ENCODE data around the gene TLCD2. TPM values are rescaled to one million over a fixed set of nuclear protein-coding genes. Genes with fewer than 3 reads are reported as not detected.
A peak's percentile ranks its signal among the peaks of the same experiment; 100 is the strongest.

TLCD2 gene
- total RNA-seq, 2 experiments from 2014 or later: 0.30 to 0.39 TPM

DNA sequence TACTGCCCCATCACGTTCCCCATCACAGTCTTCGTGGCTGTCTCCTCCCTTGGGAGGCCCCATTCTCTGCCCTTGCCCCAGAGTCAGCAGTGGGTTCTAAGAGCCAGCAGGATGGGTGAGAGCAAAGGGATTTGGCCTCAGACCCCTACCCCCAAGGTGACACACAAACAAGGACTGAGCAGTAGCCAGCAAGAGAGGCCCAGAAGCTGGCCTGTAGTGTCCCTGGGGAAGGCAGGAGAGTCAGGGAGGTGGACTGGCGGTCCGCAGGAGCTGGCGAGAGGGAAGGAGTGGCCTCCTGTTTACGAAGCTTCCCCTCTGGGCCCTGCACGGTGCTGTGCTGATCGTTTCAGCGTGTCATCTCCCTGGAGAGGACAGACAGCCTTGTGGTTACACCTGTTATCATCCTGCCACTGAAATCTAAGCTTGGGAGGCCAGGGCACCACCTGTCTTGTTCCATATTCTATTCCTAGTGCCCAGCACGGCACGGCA is 22.7 kb upstream of the TLCD2 start:
- ATAC-seq (no peak), DNase-seq (no peak)
- H3K9me3 Mint-ChIP-seq (ENCODE audit: low read depth): no peaks in the 10 kb centered on the region
- intact Hi-C loops (cut with DNase I, micrococcal nuclease): no loop called here
- no peak overlapping the region for H3K27ac Mint-ChIP-seq
- CTCF ChIA-PET: no interaction called here
- H3K4me3 Mint-ChIP-seq: no peak overlapping the region
- peaks cover 7% of the 10 kb centered on the region for H3K36me3 Mint-ChIP-seq (ENCODE audit: low read depth)
- POLR2A ChIA-PET: no interaction called here
- no peaks in the 10 kb centered on the region for H3K27me3 Mint-ChIP-seq
- peaks cover 28% of the 10 kb centered on the region for H3K4me1 Mint-ChIP-seq

DNA sequence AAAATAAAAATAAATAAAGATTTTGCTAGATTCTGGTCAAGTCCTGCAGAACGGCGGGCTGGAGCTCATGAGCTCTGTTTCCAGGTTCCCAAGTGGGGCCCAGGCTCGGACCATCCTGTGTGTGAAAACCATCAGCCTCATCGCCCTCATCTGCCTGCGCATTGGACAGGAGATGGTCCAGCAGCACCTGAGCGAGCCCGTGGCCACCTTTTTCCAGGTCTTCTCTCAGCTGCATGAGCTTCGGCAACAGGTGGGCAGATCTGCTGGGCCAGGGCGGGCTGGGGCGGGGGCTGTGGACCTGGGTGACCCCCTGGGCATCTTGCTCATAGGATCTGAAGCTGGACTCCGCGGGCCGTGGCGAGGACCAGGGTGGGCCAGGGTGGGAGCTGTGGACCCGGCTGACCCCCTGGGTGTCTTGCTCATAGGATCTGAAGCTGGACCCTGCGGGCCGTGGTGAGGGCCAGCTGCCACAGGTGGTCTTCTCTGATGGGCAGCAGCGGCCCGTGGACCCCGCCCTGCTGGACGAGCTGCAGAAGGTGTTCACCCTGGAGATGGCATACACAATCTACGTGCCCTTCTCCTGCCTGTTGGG is 22.2 kb upstream of the TLCD2 start:
- no peak for ATAC-seq
- DNase-seq: no peak
- CTCF ChIA-PET: interaction anchor here (0.5 kb wide), 1 partner anchor 200 kb away, joined by 3 read pairs; no protein-coding TSS in a partner anchor
- Mint-ChIP-seq H3K4me1 (peaks cover 27% of the 10 kb centered on the region), H3K9me3 (ENCODE audit: low read depth) (no peaks in the 10 kb centered on the region), H3K27me3 (no peaks in the 10 kb centered on the region), H3K27ac (no peak overlapping the region), H3K36me3 (ENCODE audit: low read depth) (peaks cover 7% of the 10 kb centered on the region), H3K4me3 (no peak overlapping the region)
- POLR2A ChIA-PET: interaction anchor here (1.0 kb wide), 1 partner anchor 15 kb away, joined by 5 read pairs; no protein-coding TSS in a partner anchor
- intact Hi-C loops (cut with DNase I, micrococcal nuclease): no loop called here

DNA sequence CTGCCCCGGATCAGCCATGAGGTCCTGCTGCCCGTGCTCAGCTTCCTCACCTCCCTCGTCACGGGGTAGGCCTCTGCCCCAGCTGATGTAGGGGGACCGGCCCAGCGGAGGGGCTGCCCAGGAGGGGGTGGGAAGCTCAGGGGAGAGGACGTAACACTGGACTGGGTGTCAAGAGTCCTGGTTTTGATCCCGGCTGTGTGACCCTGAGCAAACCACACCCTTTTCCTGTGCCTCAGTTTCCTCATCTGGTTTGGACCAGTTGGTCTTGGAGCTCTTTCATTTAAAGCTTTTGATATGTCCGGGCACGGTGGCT is 21.0 kb upstream of the TLCD2 start:
- Mint-ChIP-seq H3K4me3 (no peak overlapping the region), H3K4me1 (peaks cover 16% of the 10 kb centered on the region), H3K27ac (no peak overlapping the region), H3K27me3 (no peaks in the 10 kb centered on the region), H3K36me3 (ENCODE audit: low read depth) (peaks cover 7% of the 10 kb centered on the region), H3K9me3 (ENCODE audit: low read depth) (no peaks in the 10 kb centered on the region)
- CTCF ChIA-PET: interaction anchor here (0.6 kb wide), 1 partner anchor 125 kb away, joined by 4 read pairs; no protein-coding TSS in a partner anchor
- intact Hi-C loops (cut with DNase I, micrococcal nuclease): no loop called here
- no peak for DNase-seq
- ATAC-seq: no peak
- POLR2A ChIA-PET: interaction anchor here (1.0 kb wide), 1 partner anchor 14 kb away, joined by 5 read pairs; no protein-coding TSS in a partner anchor

DNA sequence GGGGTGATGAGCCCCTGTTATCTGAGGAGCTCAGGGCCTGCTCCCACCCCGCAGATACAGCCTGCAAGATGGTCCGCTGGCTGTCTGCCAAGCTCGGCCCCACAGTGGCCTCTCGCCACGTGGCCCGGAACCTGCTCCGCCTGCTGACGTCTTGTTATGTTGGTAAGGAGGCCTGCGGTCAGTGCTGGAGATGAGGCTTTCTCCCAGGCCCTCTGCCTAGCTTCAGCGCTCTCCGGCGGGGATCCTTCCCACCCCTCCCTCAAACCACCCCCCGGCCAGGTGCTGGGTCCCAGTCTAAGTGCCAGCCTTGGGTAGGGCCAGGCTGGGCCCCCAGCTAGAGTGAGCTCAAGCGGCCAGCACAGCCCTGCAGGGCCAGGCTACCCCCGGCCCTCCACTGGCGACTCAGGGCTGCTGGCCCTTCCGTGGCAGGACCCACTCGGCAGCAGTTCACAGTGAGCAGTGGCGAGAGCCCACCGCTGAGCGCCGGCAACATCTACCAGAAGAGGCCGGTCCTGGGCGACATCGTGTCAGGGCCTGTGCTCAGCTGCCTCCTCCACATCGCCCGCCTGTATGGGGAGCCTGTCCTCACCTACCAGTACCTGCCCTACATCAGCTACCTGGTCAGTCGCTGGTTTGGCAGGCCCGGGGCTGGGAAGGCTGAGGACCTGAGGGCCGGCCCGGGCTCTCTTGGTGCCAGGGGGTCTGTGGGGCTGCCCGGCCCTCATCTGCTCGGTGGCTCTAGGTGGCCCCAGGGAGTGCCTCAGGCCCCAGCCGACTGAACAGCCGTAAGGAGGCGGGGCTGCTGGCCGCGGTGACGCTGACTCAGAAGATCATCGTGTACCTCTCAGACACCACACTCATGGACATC is 20.4 kb upstream of the TLCD2 start:
- ChIA-PET CTCF (no interaction called here), POLR2A (no interaction called here)
- DNase-seq (no peak), ATAC-seq (no peak)
- no peak overlapping the region for H3K4me3 Mint-ChIP-seq
- intact Hi-C loops (cut with DNase I, micrococcal nuclease): no loop called here
- no peaks in the 10 kb centered on the region for H3K9me3 Mint-ChIP-seq (ENCODE audit: low read depth)
- H3K36me3 Mint-ChIP-seq (ENCODE audit: low read depth): peaks cover 8% of the 10 kb centered on the region
- H3K27me3 Mint-ChIP-seq: no peaks in the 10 kb centered on the region
- H3K27ac Mint-ChIP-seq: no peak overlapping the region
- H3K4me1 Mint-ChIP-seq: peaks cover 15% of the 10 kb centered on the region

DNA sequence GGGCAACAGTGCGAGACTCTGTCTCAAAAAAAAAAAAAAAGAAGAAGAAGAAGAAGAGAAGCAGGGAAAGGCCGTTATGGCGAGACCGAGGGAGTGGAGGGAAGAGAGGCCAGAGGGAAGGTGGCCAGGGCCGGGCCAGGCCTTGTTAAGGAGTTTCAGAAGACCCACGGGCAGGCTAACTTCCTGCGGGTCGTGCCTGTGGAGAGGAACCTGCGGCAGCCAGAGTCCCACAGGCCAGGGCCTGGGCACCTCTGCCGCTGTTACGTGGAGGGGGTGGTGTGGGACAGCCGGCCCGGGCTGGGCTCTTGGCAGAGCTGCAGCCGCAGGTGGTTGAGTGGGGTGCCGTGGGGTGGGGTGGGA is 19.8 kb upstream of the TLCD2 start:
- POLR2A ChIA-PET: no interaction called here

DNA sequence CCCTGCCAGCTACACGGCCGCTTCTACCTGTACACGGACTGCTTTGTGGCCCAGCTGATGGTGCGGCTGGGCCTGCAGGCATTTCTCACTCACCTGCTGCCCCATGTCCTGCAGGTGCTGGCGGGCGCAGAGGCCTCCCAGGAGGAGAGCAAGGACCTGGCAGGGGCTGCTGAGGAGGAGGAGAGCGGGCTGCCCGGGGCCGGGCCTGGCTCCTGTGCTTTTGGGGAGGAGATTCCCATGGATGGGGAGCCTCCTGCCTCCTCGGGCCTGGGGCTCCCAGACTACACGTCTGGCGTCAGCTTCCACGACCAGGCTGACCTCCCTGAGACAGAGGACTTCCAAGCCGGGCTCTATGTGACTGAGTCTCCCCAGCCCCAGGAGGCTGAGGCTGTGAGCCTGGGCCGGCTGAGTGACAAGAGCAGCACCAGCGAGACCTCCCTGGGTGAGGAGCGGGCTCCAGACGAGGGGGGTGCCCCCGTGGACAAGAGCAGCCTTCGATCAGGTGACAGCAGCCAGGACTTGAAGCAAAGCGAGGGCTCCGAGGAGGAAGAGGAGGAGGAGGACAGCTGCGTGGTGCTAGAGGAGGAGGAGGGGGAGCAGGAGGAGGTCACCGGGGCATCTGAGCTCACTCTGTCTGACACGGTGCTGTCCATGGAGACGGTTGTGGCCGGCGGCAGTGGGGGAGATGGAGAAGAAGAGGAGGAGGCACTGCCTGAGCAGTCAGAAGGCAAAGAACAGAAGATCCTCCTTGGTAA is 17.9 kb upstream of the TLCD2 start:
- Mint-ChIP-seq H3K27me3 (no peaks in the 10 kb centered on the region), H3K27ac (no peak overlapping the region), H3K36me3 (ENCODE audit: low read depth) (peaks cover 6% of the 10 kb centered on the region), H3K4me1 (peaks cover 23% of the 10 kb centered on the region), H3K9me3 (ENCODE audit: low read depth) (no peaks in the 10 kb centered on the region), H3K4me3 (no peak overlapping the region)
- ChIA-PET POLR2A (interaction anchor here (1.1 kb wide), 1 partner anchor 15 kb away, joined by 3 read pairs; no protein-coding TSS in a partner anchor), CTCF (interaction anchor here (0.6 to 0.7 kb wide), 3 partner anchors 8 to 182 kb away, joined by 3 read pairs; no protein-coding TSS in a partner anchor)
- DNase-seq (no peak), ATAC-seq (no peak)
- intact Hi-C loops (cut with DNase I, micrococcal nuclease): no loop called here

More for the DNA sequence above, 19.8 kb upstream of the TLCD2 start:
- intact Hi-C loops (cut with DNase I, micrococcal nuclease): no loop called here
- Mint-ChIP-seq H3K4me1 (peaks cover 17% of the 10 kb centered on the region), H3K27me3 (no peaks in the 10 kb centered on the region), H3K9me3 (ENCODE audit: low read depth) (no peaks in the 10 kb centered on the region), H3K4me3 (no peak overlapping the region), H3K36me3 (ENCODE audit: low read depth) (peaks cover 8% of the 10 kb centered on the region), H3K27ac (no peak overlapping the region)
- CTCF ChIA-PET: interaction anchor here (1.0 kb wide), 1 partner anchor 96 kb away, joined by 4 read pairs; no protein-coding TSS in a partner anchor
- DNase-seq: no peak
- no peak for ATAC-seq

DNA sequence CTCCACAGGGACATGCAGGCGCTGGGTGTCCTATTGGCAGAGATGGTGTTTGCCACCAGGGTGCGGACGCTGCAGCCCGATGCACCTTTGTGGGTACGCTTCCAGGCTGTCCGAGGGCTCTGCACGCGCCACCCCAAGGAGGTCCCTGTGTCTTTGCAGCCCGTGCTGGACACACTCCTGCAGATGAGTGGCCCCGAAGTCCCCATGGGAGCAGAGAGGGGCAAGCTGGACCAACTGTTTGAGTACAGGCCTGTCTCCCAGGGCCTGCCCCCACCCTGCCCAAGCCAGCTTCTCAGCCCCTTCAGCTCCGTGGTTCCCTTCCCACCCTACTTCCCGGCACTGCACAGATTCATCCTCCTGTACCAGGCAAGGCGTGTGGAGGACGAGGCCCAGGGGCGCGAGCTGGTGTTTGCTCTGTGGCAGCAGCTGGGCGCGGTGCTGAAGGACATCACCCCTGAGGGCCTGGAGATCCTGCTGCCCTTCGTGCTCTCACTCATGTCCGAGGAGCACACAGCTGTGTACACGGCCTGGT is 17.1 kb upstream of the TLCD2 start:
- ATAC-seq: no peak
- H3K4me3 Mint-ChIP-seq: no peak overlapping the region
- H3K9me3 Mint-ChIP-seq (ENCODE audit: low read depth): no peaks in the 10 kb centered on the region
- intact Hi-C loops (cut with DNase I, micrococcal nuclease): no loop called here
- POLR2A ChIA-PET: interaction anchor here (1.1 kb wide), 1 partner anchor 14 kb away, joined by 3 read pairs; no protein-coding TSS in a partner anchor
- no peaks in the 10 kb centered on the region for H3K27me3 Mint-ChIP-seq
- DNase-seq: no peak
- no peak overlapping the region for H3K27ac Mint-ChIP-seq
- CTCF ChIA-PET: interaction anchor here (0.6 to 0.7 kb wide), 4 partner anchors 9 to 182 kb away, joined by 3 read pairs; no protein-coding TSS in a partner anchor
- peaks cover 6% of the 10 kb centered on the region for H3K36me3 Mint-ChIP-seq (ENCODE audit: low read depth)
- peaks cover 26% of the 10 kb centered on the region for H3K4me1 Mint-ChIP-seq

DNA sequence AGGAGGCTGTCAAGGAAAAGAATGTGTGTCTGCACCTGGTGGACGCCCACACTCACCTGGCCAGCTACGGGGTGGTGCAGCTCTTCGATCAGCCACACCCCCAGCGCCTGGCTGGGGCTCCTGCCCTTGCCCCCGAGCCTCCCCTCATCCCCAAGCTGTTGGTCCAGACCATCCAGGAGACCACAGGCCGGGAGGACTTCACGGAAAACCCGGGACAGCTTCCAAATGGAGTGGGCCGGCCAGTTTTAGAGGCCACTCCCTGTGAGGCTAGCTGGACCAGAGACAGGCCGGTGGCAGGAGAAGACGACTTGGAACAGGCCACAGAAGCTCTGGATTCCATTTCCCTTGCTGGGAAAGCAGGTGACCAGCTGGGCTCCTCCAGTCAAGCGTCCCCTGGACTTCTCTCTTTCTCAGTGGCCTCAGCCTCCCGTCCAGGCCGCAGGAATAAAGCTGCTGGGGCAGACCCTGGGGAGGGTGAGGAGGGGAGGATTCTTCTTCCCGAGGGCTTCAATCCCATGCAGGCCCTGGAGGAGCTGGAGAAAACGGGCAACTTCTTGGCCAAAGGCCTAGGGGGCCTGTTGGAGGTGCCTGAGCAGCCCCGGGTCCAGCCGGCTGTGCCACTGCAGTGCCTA is 16.6 kb upstream of the TLCD2 start:
- H3K36me3 Mint-ChIP-seq (ENCODE audit: low read depth): peaks cover 6% of the 10 kb centered on the region
- H3K4me3 Mint-ChIP-seq: peak overlapping the region; percentile 65
- POLR2A ChIA-PET: no interaction called here
- DNase-seq (no peak), ATAC-seq (no peak)
- no peaks in the 10 kb centered on the region for H3K27me3 Mint-ChIP-seq
- intact Hi-C loops (cut with DNase I, micrococcal nuclease): no loop called here
- CTCF ChIA-PET: interaction anchor here (0.5 to 1.2 kb wide), 3 partner anchors 57 to 199 kb away, joined by 3 read pairs; no protein-coding TSS in a partner anchor
- no peak overlapping the region for H3K27ac Mint-ChIP-seq
- H3K4me1 Mint-ChIP-seq: peaks cover 26% of the 10 kb centered on the region
- no peaks in the 10 kb centered on the region for H3K9me3 Mint-ChIP-seq (ENCODE audit: low read depth)

DNA sequence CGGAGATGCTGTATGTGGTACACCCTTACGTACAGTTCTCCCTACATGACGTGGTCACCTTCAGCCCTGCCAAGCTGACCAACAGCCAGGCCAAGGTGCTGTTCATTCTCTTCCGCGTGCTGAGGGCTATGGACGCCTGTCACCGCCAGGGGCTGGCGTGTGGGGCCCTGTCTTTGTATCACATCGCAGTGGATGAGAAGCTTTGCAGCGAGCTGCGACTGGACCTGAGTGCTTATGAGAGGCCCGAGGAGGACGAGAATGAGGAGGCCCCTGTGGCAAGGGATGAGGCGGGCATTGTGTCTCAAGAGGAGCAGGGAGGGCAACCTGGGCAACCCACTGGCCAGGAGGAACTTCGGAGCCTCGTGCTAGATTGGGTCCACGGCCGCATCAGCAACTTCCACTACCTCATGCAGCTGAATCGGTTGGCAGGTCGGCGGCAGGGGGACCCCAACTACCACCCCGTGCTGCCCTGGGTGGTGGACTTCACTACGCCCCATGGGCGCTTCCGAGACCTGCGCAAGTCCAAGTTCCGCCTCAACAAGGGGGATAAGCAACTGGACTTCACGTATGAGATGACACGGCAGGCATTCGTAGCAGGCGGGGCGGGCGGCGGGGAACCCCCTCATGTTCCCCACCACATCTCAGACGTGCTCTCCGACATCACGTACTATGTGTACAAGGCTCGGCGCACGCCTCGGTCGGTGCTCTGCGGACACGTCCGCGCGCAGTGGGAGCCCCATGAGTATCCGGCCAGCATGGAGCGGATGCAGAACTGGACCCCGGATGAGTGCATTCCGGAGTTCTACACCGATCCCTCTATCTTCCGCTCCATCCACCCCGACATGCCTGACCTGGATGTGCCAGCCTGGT is 15.7 kb upstream of the TLCD2 start:
- Mint-ChIP-seq H3K36me3 (ENCODE audit: low read depth) (peaks cover 6% of the 10 kb centered on the region), H3K9me3 (ENCODE audit: low read depth) (no peaks in the 10 kb centered on the region), H3K27ac (no peak overlapping the region), H3K4me1 (peaks cover 27% of the 10 kb centered on the region), H3K4me3 (peak overlapping the region; percentile 65), H3K27me3 (no peaks in the 10 kb centered on the region)
- ChIA-PET POLR2A (interaction anchor here (0.6 kb wide), 1 partner anchor 9 kb away, joined by 7 read pairs; no protein-coding TSS in a partner anchor), CTCF (interaction anchor here (0.6 to 1.2 kb wide), 2 partner anchors 56 to 188 kb away, joined by 3 to 4 read pairs; no protein-coding TSS in a partner anchor)
- ATAC-seq (no peak), DNase-seq (peak; percentile 5)
- intact Hi-C loops (cut with DNase I, micrococcal nuclease): loop anchor here in 1 of 2 experiments (2.0 kb wide), 1 partner anchor 77 kb away; the partner anchor contains the start of gene RILP

Data from activated CD4-positive, alpha-beta T cell treated with anti-CD3 and anti-CD28 coated beads for 36 hours (primary cell).